Right atrium auricular region (tissue), 2 donors: ENCODE results near the gene KCTD11. TPM values are rescaled to one million over a fixed set of nuclear protein-coding genes. Genes with fewer than 3 reads are reported as not detected.
"Not testable (repeated sequence)": the region's sequence is repeated elsewhere in the genome, so short reads cannot be mapped to it uniquely, and the experiment has no call there.

Experiments used
- DNase-seq: peaks from one replicate; pipeline ENCODE4 v3.0.0-alpha.2; 2019; ENCODE audit warnings: low spot score
- H3K27ac ChIP-seq, 2 donors: fragments of 200-600 bp; sonication (generic); 1 replicate in 1 of 2; 2 replicates in 1 of 2; pipeline ENCODE4 v1.5.1; 2016 to 2019
- H3K27me3 ChIP-seq, 2 donors: fragments of 200-600 bp; sonication (generic); one replicate each; pipeline versions ENCODE4 v1.5.1 to v1.6.0; 2017 to 2019
- H3K36me3 ChIP-seq: fragments of 200-600 bp; sonication (generic); one replicate; pipeline ENCODE4 v1.5.1; 2016
- H3K4me1 ChIP-seq, 2 donors: fragments of 200-600 bp; sonication (generic); one replicate each; pipeline versions ENCODE4 v1.5.1 to v1.6.0; 2017 to 2019
- H3K4me3 ChIP-seq, 2 donors: fragments of 200-600 bp; sonication (generic); 1 replicate in 1 of 2; 2 replicates in 1 of 2; pipeline ENCODE4 v1.5.1; 2017 to 2019; ENCODE audit warnings: mild to moderate bottlenecking in 1 of 2, moderate library complexity in 1 of 2
- H3K9me3 ChIP-seq, 2 donors: fragments of 200-600 bp; sonication (generic); one replicate each; pipeline ENCODE4 v1.5.1; 2019
- total RNA-seq, 2 donors: library from RNA; depleted of rRNA; stranded (reverse); fragments of >200 nt; gene quantifications; one replicate each; pipeline ENCODE4 v1.1.0, GENCODE V29; 2016
- TF ChIP-seq, protein P1 (sequence below), 2 donors: fragments of 200-600 bp; sonication (generic); IDR thresholded peaks; one replicate each; pipeline ENCODE4 v1.5.1; 2019; ENCODE audit warnings: antibody characterized with exemption in 2 of 2

The KCTD11 gene
- total RNA-seq, 2 donors from 2014 or later, result 4.2 to 6.9 TPM

- no peak overlapping the region for H3K4me3 ChIP-seq
- no peak for DNase-seq
- no peaks in the 10 kb centered on the region for H3K4me1 ChIP-seq
- no peaks in the 10 kb centered on the region for H3K36me3 ChIP-seq
- TF ChIP-seq, protein P1, sequence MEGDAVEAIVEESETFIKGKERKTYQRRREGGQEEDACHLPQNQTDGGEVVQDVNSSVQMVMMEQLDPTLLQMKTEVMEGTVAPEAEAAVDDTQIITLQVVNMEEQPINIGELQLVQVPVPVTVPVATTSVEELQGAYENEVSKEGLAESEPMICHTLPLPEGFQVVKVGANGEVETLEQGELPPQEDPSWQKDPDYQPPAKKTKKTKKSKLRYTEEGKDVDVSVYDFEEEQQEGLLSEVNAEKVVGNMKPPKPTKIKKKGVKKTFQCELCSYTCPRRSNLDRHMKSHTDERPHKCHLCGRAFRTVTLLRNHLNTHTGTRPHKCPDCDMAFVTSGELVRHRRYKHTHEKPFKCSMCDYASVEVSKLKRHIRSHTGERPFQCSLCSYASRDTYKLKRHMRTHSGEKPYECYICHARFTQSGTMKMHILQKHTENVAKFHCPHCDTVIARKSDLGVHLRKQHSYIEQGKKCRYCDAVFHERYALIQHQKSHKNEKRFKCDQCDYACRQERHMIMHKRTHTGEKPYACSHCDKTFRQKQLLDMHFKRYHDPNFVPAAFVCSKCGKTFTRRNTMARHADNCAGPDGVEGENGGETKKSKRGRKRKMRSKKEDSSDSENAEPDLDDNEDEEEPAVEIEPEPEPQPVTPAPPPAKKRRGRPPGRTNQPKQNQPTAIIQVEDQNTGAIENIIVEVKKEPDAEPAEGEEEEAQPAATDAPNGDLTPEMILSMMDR (IDR thresholded peaks at IDR 0.05), result no peak
- H3K9me3 ChIP-seq, result no peaks in the 10 kb centered on the region
- no peaks in the 10 kb centered on the region for H3K27me3 ChIP-seq
- no peak overlapping the region for H3K27ac ChIP-seq
Measured at GRCh38 chr17:7363311-7363710, 11.3 kb downstream of the KCTD11 start.

DNA sequence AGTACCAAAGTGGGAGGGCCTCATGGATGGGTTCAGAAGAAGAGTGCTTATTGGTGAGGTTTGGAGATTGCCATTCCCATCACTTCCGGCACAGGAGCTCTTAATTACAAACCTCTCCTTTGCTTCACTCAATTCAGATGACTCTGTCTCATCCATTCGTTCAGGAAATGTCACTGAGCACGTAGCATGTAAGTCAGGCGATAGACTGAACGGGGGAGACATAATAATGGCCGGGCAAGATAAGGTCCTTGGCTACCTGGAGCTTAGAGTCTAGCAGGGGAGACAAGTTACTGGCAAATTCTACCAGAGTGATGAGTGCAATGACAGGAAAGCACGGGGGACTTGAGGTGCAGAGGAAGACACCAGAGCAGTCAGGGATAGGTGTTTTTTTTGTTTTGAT is 14.0 kb downstream of the KCTD11 start:
- not testable (repeated sequence) for DNase-seq, H3K4me3 ChIP-seq, H3K27ac ChIP-seq, H3K27me3 ChIP-seq, H3K36me3 ChIP-seq, H3K4me1 ChIP-seq, H3K9me3 ChIP-seq

GRCh38 chr17:7367083-7367482 is 15.1 kb downstream of the KCTD11 start:
- Histone ChIP-seq H3K27me3 (no peaks in the 10 kb centered on the region), H3K27ac (no peak overlapping the region), H3K4me3 (no peak overlapping the region), H3K4me1 (no peaks in the 10 kb centered on the region), H3K36me3 (no peaks in the 10 kb centered on the region), H3K9me3 (no peaks in the 10 kb centered on the region)
- TF ChIP-seq, protein P1 (IDR thresholded peaks at IDR 0.05), result no peak
- no peak for DNase-seq

GRCh38 chr17:7367918-7368598 is 16.1 kb downstream of the KCTD11 start:
- H3K27ac ChIP-seq, result no peak overlapping the region
- no peak overlapping the region for H3K4me3 ChIP-seq
- TF ChIP-seq, protein P1 (IDR thresholded peaks at IDR 0.05), result no peak
- no peaks in the 10 kb centered on the region for H3K36me3 ChIP-seq
- H3K4me1 ChIP-seq, result no peaks in the 10 kb centered on the region
- H3K9me3 ChIP-seq, result no peaks in the 10 kb centered on the region
- DNase-seq, result no peak
- H3K27me3 ChIP-seq, result no peaks in the 10 kb centered on the region

GRCh38 chr17:7368599-7368994 is 16.6 kb downstream of the KCTD11 start:
- H3K36me3 ChIP-seq, H3K4me1 ChIP-seq, DNase-seq, H3K4me3 ChIP-seq, H3K9me3 ChIP-seq, H3K27me3 ChIP-seq, H3K27ac ChIP-seq: not testable (repeated sequence)

- Histone ChIP-seq H3K36me3 (no peaks in the 10 kb centered on the region), H3K27ac (no peak overlapping the region), H3K27me3 (no peaks in the 10 kb centered on the region), H3K4me3 (no peak overlapping the region), H3K4me1 (no peaks in the 10 kb centered on the region), H3K9me3 (no peaks in the 10 kb centered on the region)
- no peak for DNase-seq
- TF ChIP-seq, protein P1 (IDR thresholded peaks at IDR 0.05), result no peak
Measured at GRCh38 chr17:7369825-7370224, 17.9 kb downstream of the KCTD11 start.

DNA sequence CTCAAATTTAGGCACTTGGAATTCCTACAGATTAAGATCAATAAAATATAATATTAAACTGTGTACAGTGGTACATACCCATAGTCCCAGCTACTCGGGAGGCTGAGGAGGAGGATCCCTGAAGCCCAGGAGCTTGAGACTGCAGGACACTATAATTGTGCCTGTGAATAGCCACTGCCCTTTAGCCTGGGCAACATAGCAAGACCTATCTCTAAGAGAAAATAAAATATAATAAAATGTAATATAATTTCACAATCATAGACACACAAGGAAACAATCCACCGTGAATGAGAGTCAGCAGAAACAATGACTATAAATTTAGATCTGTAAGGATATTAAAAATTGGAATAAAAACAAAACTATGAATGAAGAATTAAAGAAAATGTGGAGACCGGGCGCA is 18.9 kb downstream of the KCTD11 start:
- no peak for DNase-seq
- H3K27ac ChIP-seq, result no peak overlapping the region
- H3K4me3 ChIP-seq, result no peak overlapping the region
- H3K4me1 ChIP-seq, result no peaks in the 10 kb centered on the region
- no peaks in the 10 kb centered on the region for H3K27me3 ChIP-seq
- TF ChIP-seq, protein P1 (IDR thresholded peaks at IDR 0.05), result no peak
- H3K9me3 ChIP-seq, result no peaks in the 10 kb centered on the region
- no peaks in the 10 kb centered on the region for H3K36me3 ChIP-seq
